Stomach (tissue), 9 donors: ENCODE measurements around the gene KAT7. TPM values are rescaled to one million over a fixed set of nuclear protein-coding genes. Genes with fewer than 3 reads are reported as not detected.

Source experiments
- DNase-seq, 2 donors: peaks; one replicate each; pipeline versions ENCODE4 v3.0.0 to v3.0.0-alpha.2; 2013 to 2019
- H3K27ac ChIP-seq, 5 donors: fragments of 200-600 bp in 4 of 5; sonication (generic) in 4 of 5; one replicate each; pipeline ENCODE4 v1.5.1; 2013 to 2019; ENCODE audit warnings: mild to moderate bottlenecking in 1 of 5, moderate library complexity in 1 of 5
- H3K27me3 ChIP-seq, 3 donors: fragments of 200-600 bp; sonication (generic); one replicate each; pipeline ENCODE4 v1.5.1; 2017 to 2019; ENCODE audit warnings: mixed run types in 1 of 3
- H3K36me3 ChIP-seq, 4 donors: fragments of 200-600 bp; sonication (generic); 1 replicate in 3 of 4; 2 replicates in 1 of 4; pipeline ENCODE4 v1.5.1; 2016 to 2019
- H3K4me1 ChIP-seq, 4 donors: fragments of 200-600 bp; sonication (generic); one replicate each; pipeline ENCODE4 v1.5.1; 2016 to 2019
- H3K4me3 ChIP-seq, 4 donors: fragments of 200-600 bp; sonication (generic) in 3 of 4; one replicate each; pipeline ENCODE4 v1.5.1; 2016 to 2019; ENCODE audit warnings: mild to moderate bottlenecking in 1 of 4
- H3K9me3 ChIP-seq, 4 donors: fragments of 200-600 bp; sonication (generic); one replicate each; pipeline ENCODE4 v1.5.1; 2016 to 2019
- CTCF ChIP-seq, 7 experiments: fragments of 450-650 bp in 4 of 7; fragments of 200-600 bp in 3 of 7; sonication (generic) in 3 of 7; IDR thresholded peaks; one replicate each; pipeline ENCODE4 v1.5.1; 2016 to 2019; ENCODE audit warnings: antibody characterized with exemption in 7 of 7, control low read depth in 2 of 7, mild to moderate bottlenecking in 1 of 7
- EP300 ChIP-seq: sonication (generic); formaldehyde crosslinking; IDR thresholded peaks from one replicate; pipeline ENCODE4 v1.6.1; 2017; ENCODE audit warnings: antibody characterized with exemption
- POLR2A ChIP-seq, 4 donors: fragments of 450-650 bp; IDR thresholded peaks; one replicate each; pipeline ENCODE4 v1.6.1; 2016; ENCODE audit warnings: antibody characterized with exemption in 4 of 4, control low read depth in 2 of 4, mild to moderate bottlenecking in 1 of 4, moderate library complexity in 1 of 4
- POLR2AphosphoS5 ChIP-seq, 3 donors: sonication (generic); formaldehyde crosslinking; IDR thresholded peaks; one replicate each; pipeline ENCODE4 v1.6.1; 2016; ENCODE audit warnings: antibody characterized with exemption in 3 of 3
- WGBS, 5 donors: extraction: QIAGEN DNeasy Blood & Tissue Kit in 3 of 5; methylation state at CpG; one replicate each; pipeline versions ENCODE4 v1.1.5 to v1.1.7; 2013 to 2018; 5-methylcytosine and 5-hydroxymethylcytosine counted together
- intact Hi-C: fragments of 100-400 bp; cut with DNase I; formaldehyde crosslinking; loops from one replicate; pipeline ENCODE4 v1.15.1; 2023; ENCODE audit warnings: low total_unique reads
- polyA plus RNA-seq, 3 donors: library from polyadenylated mRNA; stranded (reverse); fragments of 200-250 nt; gene quantifications; one replicate each; pipeline ENCODE4 v1.2.3, GENCODE V29; 2013
- total RNA-seq, 5 donors: library from RNA; depleted of rRNA; stranded (reverse); fragments of >200 nt; gene quantifications; one replicate each; pipeline versions ENCODE4 v1.1.0 to v1.2.3, GENCODE V29; 2014 to 2016
- donor health status: healthy with polysubstance abuse.
- donor health status: Bipolar disorder and iron deficiency.
- donor health status: healthy.

The KAT7 gene
- total and polyA plus RNA-seq, 8 donors = 5.0 to 92.4 (median 16.0) TPM

- Histone ChIP-seq H3K27me3 (no peaks in the 10 kb centered on the region), H3K4me3 (no peak overlapping the region), H3K27ac (peak overlapping the region in 1 of 5 donors; percentile 71), H3K9me3 (no peaks in the 10 kb centered on the region), H3K36me3 (peaks cover 0 to 6% (median 0%) of the 10 kb centered on the region in 4 donors), H3K4me1 (peaks cover 0 to 47% (median 22%) of the 10 kb centered on the region in 4 donors)
- TF ChIP-seq EP300 = no peak
- TF ChIP-seq POLR2AphosphoS5 (IDR thresholded peaks at IDR 0.05) = no peak
- no peak for TF ChIP-seq POLR2A (IDR thresholded peaks at IDR 0.05)
- no peak for TF ChIP-seq CTCF (IDR thresholded peaks at IDR 0.05)
- intact Hi-C loops = no loop called here
- WGBS, 5 donors = 79 to 86% (median 83%) methylated on average over 3 of the region's 3 CpGs
- DNase-seq = no peak
Measured at GRCh38 chr17:49748223-49748622, 40.3 kb upstream of the KAT7 start.

GRCh38 chr17:49748791-49749190, 39.7 kb upstream of the KAT7 start:
- intact Hi-C loops = no loop called here
- H3K27ac ChIP-seq = peak overlapping the region in 2 of 5 donors; percentile 30 to 71
- peaks cover 0 to 47% (median 18%) of the 10 kb centered on the region in 4 donors for H3K4me1 ChIP-seq
- no peak for TF ChIP-seq POLR2A (IDR thresholded peaks at IDR 0.05)
- TF ChIP-seq EP300 = no peak
- no peak for TF ChIP-seq POLR2AphosphoS5 (IDR thresholded peaks at IDR 0.05)
- no peak for TF ChIP-seq CTCF (IDR thresholded peaks at IDR 0.05)
- WGBS, 5 donors = 81 to 88% (median 84%) methylated on average over 7 of the region's 7 CpGs
- H3K9me3 ChIP-seq = no peaks in the 10 kb centered on the region
- DNase-seq = no peak
- H3K4me3 ChIP-seq = no peak overlapping the region
- H3K27me3 ChIP-seq = no peaks in the 10 kb centered on the region
- H3K36me3 ChIP-seq = peaks cover 0 to 6% (median 0%) of the 10 kb centered on the region in 4 donors

GRCh38 chr17:49749730-49750129, 38.8 kb upstream of the KAT7 start:
- no peak for DNase-seq
- 78 to 100% (median 93%) methylated on average over 3 of the region's 3 CpGs for WGBS, 5 donors
- no peaks in the 10 kb centered on the region for H3K27me3 ChIP-seq
- intact Hi-C loops = no loop called here
- peaks cover 0 to 46% (median 20%) of the 10 kb centered on the region in 4 donors for H3K4me1 ChIP-seq
- peaks cover 0 to 6% (median 0%) of the 10 kb centered on the region in 4 donors for H3K36me3 ChIP-seq
- TF ChIP-seq EP300 (no peak), CTCF (IDR thresholded peaks at IDR 0.05) (no peak), POLR2A (IDR thresholded peaks at IDR 0.05) (no peak), POLR2AphosphoS5 (IDR thresholded peaks at IDR 0.05) (no peak)
- H3K9me3 ChIP-seq = no peaks in the 10 kb centered on the region
- peak overlapping the region in 1 of 5 donors; percentile 71 for H3K27ac ChIP-seq
- H3K4me3 ChIP-seq = no peak overlapping the region

GRCh38 chr17:49752508-49752907, 36.0 kb upstream of the KAT7 start:
- H3K27me3 ChIP-seq = no peaks in the 10 kb centered on the region
- no peak for DNase-seq
- peaks cover 0 to 6% (median 3%) of the 10 kb centered on the region in 4 donors for H3K36me3 ChIP-seq
- intact Hi-C loops = no loop called here
- 87 to 94% (median 90%) methylated on average over 3 of the region's 3 CpGs for WGBS, 5 donors
- TF ChIP-seq EP300 = no peak
- TF ChIP-seq POLR2A (IDR thresholded peaks at IDR 0.05) = no peak
- no peak for TF ChIP-seq POLR2AphosphoS5 (IDR thresholded peaks at IDR 0.05)
- TF ChIP-seq CTCF (IDR thresholded peaks at IDR 0.05) = no peak
- peaks cover 0 to 41% (median 19%) of the 10 kb centered on the region in 4 donors for H3K4me1 ChIP-seq
- no peak overlapping the region for H3K4me3 ChIP-seq
- H3K9me3 ChIP-seq = no peaks in the 10 kb centered on the region
- H3K27ac ChIP-seq = no peak overlapping the region
